ENCODE results near the gene DEPDC5. TPM values are rescaled to one million over a fixed set of nuclear protein-coding genes. Genes with fewer than 3 reads are reported as not detected.
A peak's percentile ranks its signal among the peaks of the same experiment; 100 is the strongest.

Gene DEPDC5
- total RNA-seq, 1 donor from 2014 or later: 32.6 TPM

DNA sequence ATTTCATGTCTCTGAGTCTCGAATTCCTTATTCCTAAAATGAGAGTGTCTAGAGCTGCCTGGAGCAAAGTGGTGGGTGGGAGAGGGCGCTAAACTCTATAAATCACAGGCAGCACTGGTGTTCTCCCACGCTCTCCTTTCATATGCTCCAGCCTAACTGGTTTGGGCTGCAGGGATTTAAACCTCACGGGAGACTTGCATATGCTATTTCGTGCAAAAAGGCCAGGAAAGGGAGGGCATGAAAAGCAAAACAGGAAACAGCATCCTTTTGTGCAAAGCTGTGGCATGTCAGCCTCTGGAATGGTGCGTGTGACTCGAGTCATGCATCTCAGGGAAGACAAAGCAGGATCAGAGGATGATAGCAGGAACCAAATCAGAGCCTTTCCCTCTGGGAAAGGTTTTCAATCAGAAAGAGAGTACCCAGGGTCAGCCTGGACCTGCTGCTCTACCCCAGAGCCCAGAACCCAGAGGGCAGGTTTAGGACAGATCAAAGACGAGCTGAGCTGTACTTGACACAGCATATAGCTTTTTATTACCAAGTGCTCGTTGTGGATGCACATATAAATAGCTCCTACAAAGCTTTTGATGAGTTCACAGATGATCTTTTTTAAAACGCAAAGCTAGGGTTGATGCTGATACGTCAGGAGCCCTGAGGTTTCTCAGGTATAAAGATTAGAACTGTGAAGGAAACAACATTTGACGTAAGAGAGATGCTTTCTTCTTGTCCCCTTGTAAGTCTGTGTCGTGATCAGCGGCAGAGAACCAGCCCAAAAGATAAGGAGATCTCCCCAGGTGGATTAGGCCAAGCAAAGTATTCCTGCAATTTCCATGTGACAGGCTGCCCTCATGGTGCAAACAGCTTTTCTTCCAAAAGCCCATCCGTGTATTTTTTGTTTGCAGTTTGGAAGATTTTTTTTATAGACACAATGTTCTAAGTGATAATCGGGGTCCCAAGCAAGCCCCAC is 144.3 kb downstream of the DEPDC5 start:
- peak overlapping the region; percentile 83 for H3K27ac Mint-ChIP-seq (ENCODE audit: unreplicated experiment)
- TF ChIP-seq, protein P1, sequence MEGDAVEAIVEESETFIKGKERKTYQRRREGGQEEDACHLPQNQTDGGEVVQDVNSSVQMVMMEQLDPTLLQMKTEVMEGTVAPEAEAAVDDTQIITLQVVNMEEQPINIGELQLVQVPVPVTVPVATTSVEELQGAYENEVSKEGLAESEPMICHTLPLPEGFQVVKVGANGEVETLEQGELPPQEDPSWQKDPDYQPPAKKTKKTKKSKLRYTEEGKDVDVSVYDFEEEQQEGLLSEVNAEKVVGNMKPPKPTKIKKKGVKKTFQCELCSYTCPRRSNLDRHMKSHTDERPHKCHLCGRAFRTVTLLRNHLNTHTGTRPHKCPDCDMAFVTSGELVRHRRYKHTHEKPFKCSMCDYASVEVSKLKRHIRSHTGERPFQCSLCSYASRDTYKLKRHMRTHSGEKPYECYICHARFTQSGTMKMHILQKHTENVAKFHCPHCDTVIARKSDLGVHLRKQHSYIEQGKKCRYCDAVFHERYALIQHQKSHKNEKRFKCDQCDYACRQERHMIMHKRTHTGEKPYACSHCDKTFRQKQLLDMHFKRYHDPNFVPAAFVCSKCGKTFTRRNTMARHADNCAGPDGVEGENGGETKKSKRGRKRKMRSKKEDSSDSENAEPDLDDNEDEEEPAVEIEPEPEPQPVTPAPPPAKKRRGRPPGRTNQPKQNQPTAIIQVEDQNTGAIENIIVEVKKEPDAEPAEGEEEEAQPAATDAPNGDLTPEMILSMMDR (IDR thresholded peaks at IDR 0.05; ENCODE audit: unreplicated experiment): no peak
- peaks cover 11% of the 10 kb centered on the region for H3K36me3 Mint-ChIP-seq (ENCODE audit: low read depth, unreplicated experiment)
- DNase-seq (ENCODE audit: low spot score): no peak
- H3K9me3 Mint-ChIP-seq (ENCODE audit: unreplicated experiment): no peaks in the 10 kb centered on the region
- H3K4me3 Mint-ChIP-seq (ENCODE audit: unreplicated experiment): peak overlapping the region; percentile 52
- H3K27me3 Mint-ChIP-seq (ENCODE audit: unreplicated experiment): peaks cover 8% of the 10 kb centered on the region
- H3K4me1 Mint-ChIP-seq (ENCODE audit: unreplicated experiment): peaks cover 39% of the 10 kb centered on the region

- peaks cover 43% of the 10 kb centered on the region for H3K4me1 Mint-ChIP-seq (ENCODE audit: unreplicated experiment)
- H3K27ac Mint-ChIP-seq (ENCODE audit: unreplicated experiment): peak overlapping the region; percentile 83
- H3K4me3 Mint-ChIP-seq (ENCODE audit: unreplicated experiment): no peak overlapping the region
- no peaks in the 10 kb centered on the region for H3K9me3 Mint-ChIP-seq (ENCODE audit: unreplicated experiment)
- TF ChIP-seq, protein P1 (IDR thresholded peaks at IDR 0.05; ENCODE audit: unreplicated experiment): no peak
- H3K36me3 Mint-ChIP-seq (ENCODE audit: low read depth, unreplicated experiment): peaks cover 11% of the 10 kb centered on the region
- peaks cover 11% of the 10 kb centered on the region for H3K27me3 Mint-ChIP-seq (ENCODE audit: unreplicated experiment)
- DNase-seq (ENCODE audit: low spot score): no peak
Measured at GRCh38 chr22:31898926-31899325, 145.1 kb downstream of the DEPDC5 start.

GRCh38 chr22:31899669-31900068 is 145.8 kb downstream of the DEPDC5 start:
- Mint-ChIP-seq H3K4me3 (ENCODE audit: unreplicated experiment) (no peak overlapping the region), H3K4me1 (ENCODE audit: unreplicated experiment) (peaks cover 46% of the 10 kb centered on the region), H3K36me3 (ENCODE audit: low read depth, unreplicated experiment) (peaks cover 12% of the 10 kb centered on the region), H3K27me3 (ENCODE audit: unreplicated experiment) (peaks cover 14% of the 10 kb centered on the region), H3K27ac (ENCODE audit: unreplicated experiment) (peak overlapping the region; percentile 9), H3K9me3 (ENCODE audit: unreplicated experiment) (no peaks in the 10 kb centered on the region)
- no peak for DNase-seq (ENCODE audit: low spot score)
- TF ChIP-seq, protein P1 (IDR thresholded peaks at IDR 0.05; ENCODE audit: unreplicated experiment): no peak

- no peak for DNase-seq (ENCODE audit: low spot score)
- H3K36me3 Mint-ChIP-seq (ENCODE audit: low read depth, unreplicated experiment): peaks cover 16% of the 10 kb centered on the region
- peak overlapping the region; percentile 43 for H3K4me3 Mint-ChIP-seq (ENCODE audit: unreplicated experiment)
- H3K27ac Mint-ChIP-seq (ENCODE audit: unreplicated experiment): peak overlapping the region; percentile 84
- peaks cover 13% of the 10 kb centered on the region for H3K27me3 Mint-ChIP-seq (ENCODE audit: unreplicated experiment)
- H3K9me3 Mint-ChIP-seq (ENCODE audit: unreplicated experiment): no peaks in the 10 kb centered on the region
- H3K4me1 Mint-ChIP-seq (ENCODE audit: unreplicated experiment): peaks cover 38% of the 10 kb centered on the region
- TF ChIP-seq, protein P1 (IDR thresholded peaks at IDR 0.05; ENCODE audit: unreplicated experiment): no peak
Measured at GRCh38 chr22:31901388-31902137, 147.7 kb downstream of the DEPDC5 start.
